Measurements from ENCODE around the gene FAM204A. TPM values are rescaled to one million over a fixed set of nuclear protein-coding genes. Genes with fewer than 3 reads are reported as not detected.
A peak's percentile ranks its signal among the peaks of the same experiment; 100 is the strongest.

The FAM204A gene
- total RNA-seq, 1 donor from 2014 or later = 36.4 TPM

DNA sequence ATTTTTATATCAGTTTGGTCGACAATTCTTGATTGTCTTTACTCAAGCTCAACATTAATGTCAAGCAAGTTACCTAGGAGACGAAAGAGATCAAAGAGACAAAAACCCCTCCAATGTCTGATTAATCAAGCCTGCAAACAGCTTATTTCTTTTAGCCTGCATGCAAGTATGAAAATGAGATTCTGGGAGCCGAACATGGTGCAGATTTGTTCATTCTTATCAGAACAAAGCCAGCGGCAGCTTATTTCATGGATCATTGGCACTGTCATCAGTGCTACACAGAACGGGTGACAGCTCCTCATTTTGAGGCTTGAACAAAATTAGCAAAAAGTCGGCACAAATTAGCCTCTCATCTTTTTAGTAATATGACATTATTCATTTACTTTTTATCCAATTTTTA is 26.5 kb downstream of the FAM204A start:
- DNase-seq (ENCODE audit: low read depth) = no peak
- TF ChIP-seq, protein P1, sequence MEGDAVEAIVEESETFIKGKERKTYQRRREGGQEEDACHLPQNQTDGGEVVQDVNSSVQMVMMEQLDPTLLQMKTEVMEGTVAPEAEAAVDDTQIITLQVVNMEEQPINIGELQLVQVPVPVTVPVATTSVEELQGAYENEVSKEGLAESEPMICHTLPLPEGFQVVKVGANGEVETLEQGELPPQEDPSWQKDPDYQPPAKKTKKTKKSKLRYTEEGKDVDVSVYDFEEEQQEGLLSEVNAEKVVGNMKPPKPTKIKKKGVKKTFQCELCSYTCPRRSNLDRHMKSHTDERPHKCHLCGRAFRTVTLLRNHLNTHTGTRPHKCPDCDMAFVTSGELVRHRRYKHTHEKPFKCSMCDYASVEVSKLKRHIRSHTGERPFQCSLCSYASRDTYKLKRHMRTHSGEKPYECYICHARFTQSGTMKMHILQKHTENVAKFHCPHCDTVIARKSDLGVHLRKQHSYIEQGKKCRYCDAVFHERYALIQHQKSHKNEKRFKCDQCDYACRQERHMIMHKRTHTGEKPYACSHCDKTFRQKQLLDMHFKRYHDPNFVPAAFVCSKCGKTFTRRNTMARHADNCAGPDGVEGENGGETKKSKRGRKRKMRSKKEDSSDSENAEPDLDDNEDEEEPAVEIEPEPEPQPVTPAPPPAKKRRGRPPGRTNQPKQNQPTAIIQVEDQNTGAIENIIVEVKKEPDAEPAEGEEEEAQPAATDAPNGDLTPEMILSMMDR (conservative IDR thresholded peaks at IDR 0.05; ENCODE audit: low read depth, low read length) = no peak
- no peak overlapping the region for H3K4me3 ChIP-seq (ENCODE audit: low read depth, low read length)

GRCh38 chr10:118314882-118315281 is 27.2 kb downstream of the FAM204A start:
- no peak for DNase-seq (ENCODE audit: low read depth)
- no peak overlapping the region for H3K4me3 ChIP-seq (ENCODE audit: low read depth, low read length)
- TF ChIP-seq, protein P1 (conservative IDR thresholded peaks at IDR 0.05; ENCODE audit: low read depth, low read length) = no peak

DNA sequence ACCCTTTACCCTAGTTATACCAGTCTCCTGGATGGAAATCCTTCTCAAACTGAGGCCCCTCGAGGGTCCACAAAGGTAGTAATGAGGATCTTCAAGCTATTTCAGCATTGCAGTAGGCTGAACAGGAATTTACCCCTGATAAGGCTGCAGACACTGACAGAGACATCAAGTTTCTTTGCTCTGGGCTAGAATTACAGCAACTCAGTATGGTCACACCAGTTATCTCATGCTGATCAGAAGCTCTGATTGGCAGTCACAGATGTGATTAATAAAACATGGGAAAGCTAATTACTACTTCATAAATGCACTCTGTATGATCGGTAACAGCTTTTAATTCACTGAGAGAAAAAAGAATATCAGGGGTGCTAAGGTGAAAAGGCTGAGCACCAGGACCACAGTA is 30.6 kb downstream of the FAM204A start:
- no peak overlapping the region for H3K4me3 ChIP-seq (ENCODE audit: low read depth, low read length)
- DNase-seq (ENCODE audit: low read depth) = no peak
- TF ChIP-seq, protein P1 (conservative IDR thresholded peaks at IDR 0.05; ENCODE audit: low read depth, low read length) = no peak

- TF ChIP-seq, protein P1 (conservative IDR thresholded peaks at IDR 0.05; ENCODE audit: low read depth, low read length) = no peak
- no peak overlapping the region for H3K4me3 ChIP-seq (ENCODE audit: low read depth, low read length)
- no peak for DNase-seq (ENCODE audit: low read depth)
Measured at GRCh38 chr10:118310822-118311221, 31.3 kb downstream of the FAM204A start.

DNA sequence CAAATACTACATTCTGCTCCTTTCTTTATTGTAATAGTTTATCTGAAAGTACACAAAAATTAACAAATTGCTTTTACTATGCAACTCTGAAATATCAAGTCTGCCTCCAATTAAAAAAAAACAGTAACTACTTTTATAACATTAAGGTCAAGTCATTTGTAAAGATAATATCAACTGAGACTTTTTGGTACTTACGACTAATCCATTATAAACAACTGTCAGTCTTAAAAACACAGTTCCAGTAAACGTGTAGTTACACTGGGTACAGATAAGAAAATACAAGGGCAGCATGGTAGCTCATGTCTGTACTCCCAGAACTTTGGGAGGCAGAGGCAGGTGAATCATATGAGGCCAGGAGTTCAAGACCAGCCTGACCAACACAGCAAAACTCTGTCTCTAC is 32.2 kb downstream of the FAM204A start:
- TF ChIP-seq, protein P1 (conservative IDR thresholded peaks at IDR 0.05; ENCODE audit: low read depth, low read length) = no peak
- no peak overlapping the region for H3K4me3 ChIP-seq (ENCODE audit: low read depth, low read length)
- DNase-seq (ENCODE audit: low read depth) = no peak

GRCh38 chr10:118308664-118309063 is 33.5 kb downstream of the FAM204A start:
- H3K4me3 ChIP-seq (ENCODE audit: low read depth, low read length) = no peak overlapping the region
- no peak for DNase-seq (ENCODE audit: low read depth)
- TF ChIP-seq, protein P1 (conservative IDR thresholded peaks at IDR 0.05; ENCODE audit: low read depth, low read length) = peak; percentile 17

- TF ChIP-seq, protein P1 (conservative IDR thresholded peaks at IDR 0.05; ENCODE audit: low read depth, low read length) = no peak
- DNase-seq (ENCODE audit: low read depth) = no peak
- no peak overlapping the region for H3K4me3 ChIP-seq (ENCODE audit: low read depth, low read length)
Measured at GRCh38 chr10:118307859-118308258, 34.3 kb downstream of the FAM204A start.

All from epithelial cell of proximal tubule (primary cell).